PC-3 (cell line): Measurements from ENCODE around the gene METTL27. TPM values are rescaled to one million over a fixed set of nuclear protein-coding genes. Genes with fewer than 3 reads are reported as not detected.
"Not testable (repeated sequence)": the region's sequence is repeated elsewhere in the genome, so short reads cannot be mapped to it uniquely, and the experiment has no call there.

ENCODE experiments used
- ATAC-seq: fragments of 200-7000 bp; cut with Tn5 transposase; 2 replicates; pipeline ENCODE4 v1.9.1; 2020; ENCODE audit warnings: mild to moderate bottlenecking, moderate library complexity
- BruUV-seq: library from RNA; stranded (reverse); fragments of 400-500 nt; replicated peaks from 2 replicates; lab custom pipeline; 2021; lab: Mats Ljungman, UMichigan
- CTCF ChIA-PET: fragments of 300-600 bp; sonication (Branson Sonifier 250); formaldehyde crosslinking; loops from one replicate; lab custom pipeline; 2022; ENCODE audit warnings: antibody characterized with exemption; lab: Charles Lee
- POLR2A ChIA-PET: fragments of 300-600 bp; sonication (Branson Sonifier 250); formaldehyde crosslinking; loops from one replicate; lab custom pipeline; 2022; ENCODE audit warnings: antibody characterized with exemption; ENCODE audit not compliant: unreplicated experiment; lab: Charles Lee
- DNase-seq: peaks from one replicate; pipeline ENCODE4 v3.0.0-alpha.2; 2015
- H2AFZ ChIP-seq: fragments of 300-600 bp; sonication (generic); 2 replicates; pipeline ENCODE4 v1.6.0; 2016; ENCODE audit warnings: antibody characterized with exemption, low read length
- H3F3A ChIP-seq: fragments of 300-600 bp; sonication (generic); one replicate; pipeline ENCODE4 v1.6.0; 2017; ENCODE audit warnings: antibody characterized with exemption, low read length, control low read depth, mild to moderate bottlenecking; ENCODE audit not compliant: unreplicated experiment
- H3K27ac ChIP-seq: fragments of 300-600 bp; sonication (generic); 2 replicates; pipeline ENCODE4 v1.5.1; 2016; ENCODE audit warnings: mild to moderate bottlenecking, low read length
- H3K27me3 ChIP-seq: fragments of 300-600 bp; sonication (generic); 2 replicates; pipeline ENCODE4 v1.6.1; 2016; ENCODE audit warnings: low read length, mixed read lengths
- H3K36me3 ChIP-seq: fragments of 300-600 bp; sonication (generic); 2 replicates; pipeline ENCODE4 v1.6.1; 2016; ENCODE audit warnings: low read depth, mixed run types, low read length, mixed read lengths
- H3K4me1 ChIP-seq: fragments of 300-600 bp; sonication (generic); 2 replicates; pipeline ENCODE4 v1.5.1; 2016; ENCODE audit warnings: low read length; ENCODE audit not compliant: insufficient read depth
- H3K4me2 ChIP-seq: fragments of 300-600 bp; sonication (generic); 2 replicates; pipeline ENCODE4 v1.6.0; 2016; ENCODE audit warnings: low read length
- H3K4me3 ChIP-seq: fragments of 300-600 bp; sonication (generic); 2 replicates; pipeline ENCODE4 v1.5.1; 2016; ENCODE audit warnings: mild to moderate bottlenecking, low read length, mixed read lengths
- H3K79me2 ChIP-seq: fragments of 300-600 bp; sonication (generic); 2 replicates; pipeline ENCODE4 v1.6.1; 2017; ENCODE audit warnings: low read length, mixed read lengths
- H3K9ac ChIP-seq: fragments of 300-600 bp; sonication (generic); 2 replicates; pipeline ENCODE4 v1.6.0; 2016; ENCODE audit warnings: mild to moderate bottlenecking, low read length
- H3K9me2 ChIP-seq: fragments of 300-600 bp; sonication (generic); replicated peaks from 2 replicates; pipeline ENCODE4 v1.6.1; 2016; ENCODE audit warnings: mixed run types, low read length, mixed read lengths
- H3K9me3 ChIP-seq: fragments of 300-600 bp; sonication (generic); 2 replicates; pipeline ENCODE4 v1.6.1; 2016; ENCODE audit warnings: low read length, mixed read lengths
- H4K20me1 ChIP-seq: fragments of 300-600 bp; sonication (generic); 2 replicates; pipeline ENCODE4 v1.6.1; 2016; ENCODE audit warnings: low read length, mixed read lengths
- EZH2 ChIP-seq: fragments of 300-600 bp; sonication (generic); IDR thresholded peaks from one replicate; pipeline ENCODE4 v1.6.1; 2017; ENCODE audit warnings: antibody characterized with exemption, mild to moderate bottlenecking, low read length; ENCODE audit not compliant: unreplicated experiment
- EZH2phosphoT487 ChIP-seq: fragments of 300-600 bp; sonication (generic); IDR thresholded peaks from 2 replicates; pipeline ENCODE4 v1.6.1; 2018; ENCODE audit warnings: mild to moderate bottlenecking, antibody characterized with exemption, low read length, borderline replicate concordance
- intact Hi-C: fragments of 100-400 bp; cut with micrococcal nuclease; formaldehyde crosslinking; loops from 2 replicates; pipeline ENCODE4 v1.9.0; 2023
- total RNA-seq: library from RNA; depleted of rRNA; stranded (reverse); fragments of >200 nt; gene quantifications from 2 replicates; pipeline ENCODE4 v1.2.3, GENCODE V29; 2014
- TF ChIP-seq, protein P1 (sequence below): fragments of 300-600 bp; sonication (generic); conservative IDR thresholded peaks from 2 replicates; pipeline ENCODE4 v1.5.1; 2017; ENCODE audit warnings: antibody characterized with exemption, low read depth, mild to moderate bottlenecking, low read length

METTL27 gene
- total RNA-seq, 1 experiment from 2014 or later, result 3.3 TPM

DNA sequence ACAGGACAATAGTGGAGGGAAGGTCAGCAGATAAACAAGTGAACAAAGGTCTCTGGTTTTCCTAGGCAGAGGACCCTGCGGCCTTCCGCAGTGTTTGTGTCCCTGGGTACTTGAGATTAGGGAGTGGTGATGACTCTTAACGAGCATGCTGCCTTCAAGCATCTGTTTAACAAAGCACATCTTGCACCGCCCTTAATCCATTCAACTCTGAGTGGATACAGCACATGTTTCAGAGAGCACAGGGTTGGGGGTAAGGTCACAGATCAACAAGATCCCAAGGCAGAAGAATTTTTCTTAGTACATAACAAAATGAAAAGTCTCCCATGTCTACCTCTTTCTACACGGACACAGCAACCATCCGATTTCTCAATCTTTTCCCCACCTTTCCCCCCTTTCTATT, 45.7 kb downstream of the METTL27 start:
- DNase-seq, H3K27ac ChIP-seq, H2AFZ ChIP-seq, BruUV-seq, intact Hi-C loops, H3K4me3 ChIP-seq, H3K79me2 ChIP-seq, ATAC-seq, H3K36me3 ChIP-seq, H3F3A ChIP-seq, H3K4me2 ChIP-seq, H3K9me3 ChIP-seq, H3K9me2 ChIP-seq, H4K20me1 ChIP-seq, H3K4me1 ChIP-seq, H3K9ac ChIP-seq, CTCF ChIA-PET, H3K27me3 ChIP-seq, POLR2A ChIA-PET: not testable (repeated sequence)

DNA sequence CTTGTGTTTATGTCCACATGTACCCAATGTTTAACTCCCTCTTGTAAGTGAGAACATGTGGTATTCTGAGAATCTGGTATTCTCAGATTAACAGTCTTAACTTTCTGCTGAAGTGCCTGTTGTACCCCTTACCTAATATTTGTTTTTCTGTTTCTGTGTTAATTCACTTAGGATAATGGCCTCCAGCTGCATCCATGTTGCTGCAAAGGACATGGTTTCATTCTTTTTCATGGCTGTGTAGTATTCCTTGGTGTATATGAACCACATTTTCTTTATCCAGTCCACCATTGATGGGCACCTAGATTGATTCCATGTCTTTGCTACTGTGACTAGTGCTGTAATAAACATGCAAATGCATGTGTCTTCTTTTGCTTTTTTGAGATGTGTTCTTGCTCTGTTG, 47.1 kb downstream of the METTL27 start:
- H3K4me2 ChIP-seq, BruUV-seq, H3K4me1 ChIP-seq, H3K9me2 ChIP-seq, H3K4me3 ChIP-seq, H4K20me1 ChIP-seq, H3K27ac ChIP-seq, CTCF ChIA-PET, ATAC-seq, H3K9me3 ChIP-seq, intact Hi-C loops, DNase-seq, H3K9ac ChIP-seq, H3K36me3 ChIP-seq, H3K27me3 ChIP-seq, H3K79me2 ChIP-seq, H2AFZ ChIP-seq, H3F3A ChIP-seq, POLR2A ChIA-PET: not testable (repeated sequence)

DNA sequence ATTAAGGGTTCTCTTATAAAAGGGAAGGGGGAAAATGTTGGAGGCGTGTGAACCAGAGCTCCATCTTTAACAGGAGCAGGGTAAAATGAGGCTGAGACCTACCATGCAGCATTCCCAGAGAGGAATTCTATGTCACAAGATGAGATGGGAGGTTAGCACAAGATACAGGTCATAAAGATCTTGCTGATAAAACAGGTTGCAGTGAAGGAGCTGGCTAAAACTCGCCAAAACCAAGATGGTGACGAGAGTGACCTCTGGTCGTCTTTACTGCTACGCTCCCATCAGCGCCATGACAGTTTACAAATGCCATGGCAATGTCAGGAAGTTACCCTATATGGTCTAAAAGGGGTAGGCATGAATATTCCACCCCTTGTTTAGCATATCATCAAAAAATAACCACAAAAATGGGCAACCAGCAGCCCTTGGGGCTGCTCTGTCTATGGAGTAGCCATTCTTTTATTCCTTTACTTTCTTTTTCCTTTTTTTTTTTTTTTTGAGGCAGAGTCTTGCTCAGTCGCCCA, 51.1 kb downstream of the METTL27 start:
- DNase-seq, H3K9ac ChIP-seq, BruUV-seq, H3K4me1 ChIP-seq, H3K4me2 ChIP-seq, H3K36me3 ChIP-seq, H3K27me3 ChIP-seq, H3F3A ChIP-seq, H3K79me2 ChIP-seq, ATAC-seq, H3K27ac ChIP-seq, H3K9me2 ChIP-seq, H3K9me3 ChIP-seq, intact Hi-C loops, H3K4me3 ChIP-seq, H4K20me1 ChIP-seq, H2AFZ ChIP-seq, CTCF ChIA-PET: not testable (repeated sequence)
- POLR2A ChIA-PET, result interaction anchor here (0.6 kb wide), 1 partner anchor 8 kb away, joined by 3 read pairs; no protein-coding TSS in a partner anchor

DNA sequence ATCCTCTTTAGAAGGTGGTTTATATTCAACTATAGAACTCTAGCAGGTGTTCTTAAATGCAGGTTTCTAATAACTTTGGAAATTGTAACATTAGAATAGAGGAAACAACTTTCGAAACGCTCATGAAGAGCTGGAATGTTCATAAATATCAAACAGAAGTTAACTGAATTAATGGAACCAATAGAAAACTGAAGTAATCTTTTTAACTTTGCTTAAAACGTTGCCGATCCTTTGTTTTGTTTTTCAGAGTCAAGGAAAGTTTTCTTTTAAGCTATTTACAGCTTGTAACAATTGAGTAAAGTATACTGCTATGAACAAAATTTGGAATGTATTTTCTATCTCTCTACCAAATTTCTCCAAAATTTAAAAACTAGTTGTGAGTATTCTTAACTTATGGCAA, 53.3 kb downstream of the METTL27 start:
- TF ChIP-seq, protein P1, sequence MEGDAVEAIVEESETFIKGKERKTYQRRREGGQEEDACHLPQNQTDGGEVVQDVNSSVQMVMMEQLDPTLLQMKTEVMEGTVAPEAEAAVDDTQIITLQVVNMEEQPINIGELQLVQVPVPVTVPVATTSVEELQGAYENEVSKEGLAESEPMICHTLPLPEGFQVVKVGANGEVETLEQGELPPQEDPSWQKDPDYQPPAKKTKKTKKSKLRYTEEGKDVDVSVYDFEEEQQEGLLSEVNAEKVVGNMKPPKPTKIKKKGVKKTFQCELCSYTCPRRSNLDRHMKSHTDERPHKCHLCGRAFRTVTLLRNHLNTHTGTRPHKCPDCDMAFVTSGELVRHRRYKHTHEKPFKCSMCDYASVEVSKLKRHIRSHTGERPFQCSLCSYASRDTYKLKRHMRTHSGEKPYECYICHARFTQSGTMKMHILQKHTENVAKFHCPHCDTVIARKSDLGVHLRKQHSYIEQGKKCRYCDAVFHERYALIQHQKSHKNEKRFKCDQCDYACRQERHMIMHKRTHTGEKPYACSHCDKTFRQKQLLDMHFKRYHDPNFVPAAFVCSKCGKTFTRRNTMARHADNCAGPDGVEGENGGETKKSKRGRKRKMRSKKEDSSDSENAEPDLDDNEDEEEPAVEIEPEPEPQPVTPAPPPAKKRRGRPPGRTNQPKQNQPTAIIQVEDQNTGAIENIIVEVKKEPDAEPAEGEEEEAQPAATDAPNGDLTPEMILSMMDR, result no peak
- TF ChIP-seq EZH2 (no peak), EZH2phosphoT487 (no peak)
- no peak for DNase-seq
- H3K9ac ChIP-seq, result no peak overlapping the region
- H3K27ac ChIP-seq, result no peak overlapping the region
- POLR2A ChIA-PET, result no interaction called here
- H3K4me3 ChIP-seq, result no peak overlapping the region
- intact Hi-C loops, result no loop called here
- no peaks in the 10 kb centered on the region for H3K27me3 ChIP-seq
- no peak overlapping the region for H2AFZ ChIP-seq
- no peaks in the 10 kb centered on the region for H3K4me1 ChIP-seq
- ATAC-seq, result no peak
- BruUV-seq, result no TSS peak
- H3K36me3 ChIP-seq, result no peaks in the 10 kb centered on the region
- H3K4me2 ChIP-seq, result no peak overlapping the region
- CTCF ChIA-PET, result no interaction called here
- H3K9me3 ChIP-seq, result no peaks in the 10 kb centered on the region
- no peaks in the 10 kb centered on the region for H4K20me1 ChIP-seq
- H3F3A ChIP-seq, result no peaks in the 10 kb centered on the region
- H3K9me2 ChIP-seq, result no peaks in the 10 kb centered on the region
- no peaks in the 10 kb centered on the region for H3K79me2 ChIP-seq

DNA sequence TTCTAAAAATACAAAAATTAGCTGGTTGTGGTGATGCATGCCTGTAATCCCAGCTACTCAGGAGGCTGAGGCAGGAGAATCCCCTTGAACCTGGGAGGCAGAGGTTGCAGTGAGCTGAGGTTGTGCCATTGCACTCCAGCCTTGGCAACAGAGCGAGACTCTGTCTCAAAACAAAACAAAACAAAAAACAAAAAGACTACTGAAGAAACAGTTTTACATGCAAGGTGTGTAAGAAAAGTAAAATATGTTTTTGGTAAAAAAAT, 54.6 kb downstream of the METTL27 start:
- H2AFZ ChIP-seq, result not testable (repeated sequence)

More for the DNA sequence above, 54.6 kb downstream of the METTL27 start:
- H3F3A ChIP-seq, H3K27me3 ChIP-seq, intact Hi-C loops, H3K9ac ChIP-seq, H3K9me2 ChIP-seq, H4K20me1 ChIP-seq, DNase-seq, ATAC-seq, H3K79me2 ChIP-seq, POLR2A ChIA-PET, H3K27ac ChIP-seq, BruUV-seq, H3K9me3 ChIP-seq, H3K36me3 ChIP-seq, H3K4me2 ChIP-seq, H3K4me3 ChIP-seq, CTCF ChIA-PET, H3K4me1 ChIP-seq: not testable (repeated sequence)
